SK-N-SH treated with all-trans-retinoic acid at 6 μM for 48 hours (cell line): ENCODE results near the gene ARAP3.

Experiments used
- ARNTL ChIP-seq: fragments of 450-650 bp; formaldehyde crosslinking; IDR thresholded peaks from 2 replicates; pipeline ENCODE4 v1.5.0; 2020; ENCODE audit warnings: low read depth, mild to moderate bottlenecking, moderate library complexity, borderline replicate concordance
- BACH2 ChIP-seq: fragments of 250-450 bp; sonication (Bioruptor Pico); IDR thresholded peaks from 2 replicates; pipeline ENCODE4 v1.9.0; 2021; ENCODE audit warnings: mild to moderate bottlenecking, borderline replicate concordance
- CSDC2 ChIP-seq: fragments of 250-450 bp; sonication (Bioruptor Pico); IDR thresholded peaks from 2 replicates; pipeline ENCODE4 v1.5.0; 2020; ENCODE audit warnings: mild to moderate bottlenecking, moderate library complexity
- ISL1 ChIP-seq: fragments of 250-450 bp; sonication (Bioruptor Pico); IDR thresholded peaks from 2 replicates; pipeline ENCODE4 v2.1.2; 2022; ENCODE audit warnings: mild to moderate bottlenecking, moderate library complexity
- OSR1 ChIP-seq: fragments of 250-450 bp; sonication (Bioruptor Pico); IDR thresholded peaks from 2 replicates; pipeline ENCODE4 v1.8.0; 2022; ENCODE audit warnings: moderate library complexity, mild to moderate bottlenecking, inconsistent platforms
- RARB ChIP-seq: fragments of 250-450 bp; sonication (Bioruptor Pico); IDR thresholded peaks from 2 replicates; pipeline ENCODE4 v1.8.0; 2021; ENCODE audit warnings: mild to moderate bottlenecking, moderate library complexity
- SNAI2 ChIP-seq: fragments of 250-450 bp; sonication (Bioruptor Pico); IDR thresholded peaks from 2 replicates; pipeline ENCODE4 v1.5.0; 2020; ENCODE audit warnings: mild to moderate bottlenecking, moderate library complexity
- ZFP3 ChIP-seq: fragments of 250-450 bp; sonication (Bioruptor Pico); IDR thresholded peaks from 2 replicates; pipeline ENCODE4 v1.5.0; 2020; ENCODE audit warnings: mild to moderate bottlenecking, moderate library complexity
- ZFP30 ChIP-seq: fragments of 450-650 bp; formaldehyde crosslinking; IDR thresholded peaks from 2 replicates; pipeline ENCODE4 v1.5.0; 2022; ENCODE audit warnings: mild to moderate bottlenecking, moderate library complexity
- ZNF70 ChIP-seq: fragments of 450-650 bp; formaldehyde crosslinking; IDR thresholded peaks from 2 replicates; pipeline ENCODE4 v1.5.0; 2020; ENCODE audit warnings: mild to moderate bottlenecking, moderate library complexity
- TF ChIP-seq, protein P1 (sequence below): fragments of 250-450 bp; sonication (Bioruptor Pico); IDR thresholded peaks from 2 replicates; pipeline ENCODE4 v1.8.0; 2020; ENCODE audit warnings: mild to moderate bottlenecking, moderate library complexity, borderline replicate concordance
- TF ChIP-seq, protein P2 (sequence below): fragments of 250-450 bp; sonication (Bioruptor Pico); IDR thresholded peaks from 2 replicates; pipeline ENCODE4 v1.5.1; 2020; ENCODE audit warnings: low read depth, mild to moderate bottlenecking, moderate library complexity
- TF ChIP-seq, protein P3 (sequence below): fragments of 250-450 bp; sonication (Bioruptor Pico); IDR thresholded peaks from 2 replicates; pipeline ENCODE4 v1.5.1; 2021; ENCODE audit warnings: mild to moderate bottlenecking, moderate library complexity

DNA sequence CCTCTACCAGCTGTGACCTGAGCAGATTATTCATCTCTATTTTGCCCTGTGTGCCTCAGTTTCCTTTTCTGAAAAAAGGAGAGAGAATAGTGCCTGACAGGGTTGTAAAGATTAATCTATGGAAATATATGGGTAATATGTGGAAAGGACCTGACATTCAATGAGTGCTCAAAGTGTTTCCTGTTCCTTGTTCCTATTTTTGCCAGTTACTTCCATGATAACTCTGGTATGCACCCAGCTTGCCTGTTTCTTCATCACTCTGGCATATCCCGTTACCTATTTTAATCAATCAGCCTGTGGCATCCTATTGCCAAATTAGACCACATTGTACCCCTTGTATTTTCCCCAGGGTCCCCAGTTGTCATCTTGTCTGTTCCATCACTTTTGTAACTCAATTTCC, 3.6 kb upstream of the ARAP3 start:
- TF ChIP-seq ARNTL (CRISPR knock-in tag): no peak
- TF ChIP-seq, protein P1, sequence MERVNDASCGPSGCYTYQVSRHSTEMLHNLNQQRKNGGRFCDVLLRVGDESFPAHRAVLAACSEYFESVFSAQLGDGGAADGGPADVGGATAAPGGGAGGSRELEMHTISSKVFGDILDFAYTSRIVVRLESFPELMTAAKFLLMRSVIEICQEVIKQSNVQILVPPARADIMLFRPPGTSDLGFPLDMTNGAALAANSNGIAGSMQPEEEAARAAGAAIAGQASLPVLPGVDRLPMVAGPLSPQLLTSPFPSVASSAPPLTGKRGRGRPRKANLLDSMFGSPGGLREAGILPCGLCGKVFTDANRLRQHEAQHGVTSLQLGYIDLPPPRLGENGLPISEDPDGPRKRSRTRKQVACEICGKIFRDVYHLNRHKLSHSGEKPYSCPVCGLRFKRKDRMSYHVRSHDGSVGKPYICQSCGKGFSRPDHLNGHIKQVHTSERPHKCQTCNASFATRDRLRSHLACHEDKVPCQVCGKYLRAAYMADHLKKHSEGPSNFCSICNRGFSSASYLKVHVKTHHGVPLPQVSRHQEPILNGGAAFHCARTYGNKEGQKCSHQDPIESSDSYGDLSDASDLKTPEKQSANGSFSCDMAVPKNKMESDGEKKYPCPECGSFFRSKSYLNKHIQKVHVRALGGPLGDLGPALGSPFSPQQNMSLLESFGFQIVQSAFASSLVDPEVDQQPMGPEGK (CRISPR knock-in tag): no peak
- no peak for TF ChIP-seq ZFP3 (CRISPR knock-in tag)
- TF ChIP-seq ISL1 (CRISPR knock-in tag): no peak
- no peak for TF ChIP-seq RARB (CRISPR knock-in tag)
- TF ChIP-seq, protein P2, sequence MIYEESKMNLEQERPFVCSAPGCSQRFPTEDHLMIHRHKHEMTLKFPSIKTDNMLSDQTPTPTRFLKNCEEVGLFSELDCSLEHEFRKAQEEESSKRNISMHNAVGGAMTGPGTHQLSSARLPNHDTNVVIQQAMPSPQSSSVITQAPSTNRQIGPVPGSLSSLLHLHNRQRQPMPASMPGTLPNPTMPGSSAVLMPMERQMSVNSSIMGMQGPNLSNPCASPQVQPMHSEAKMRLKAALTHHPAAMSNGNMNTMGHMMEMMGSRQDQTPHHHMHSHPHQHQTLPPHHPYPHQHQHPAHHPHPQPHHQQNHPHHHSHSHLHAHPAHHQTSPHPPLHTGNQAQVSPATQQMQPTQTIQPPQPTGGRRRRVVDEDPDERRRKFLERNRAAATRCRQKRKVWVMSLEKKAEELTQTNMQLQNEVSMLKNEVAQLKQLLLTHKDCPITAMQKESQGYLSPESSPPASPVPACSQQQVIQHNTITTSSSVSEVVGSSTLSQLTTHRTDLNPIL (CRISPR knock-in tag): no peak
- no peak for TF ChIP-seq ZFP30 (CRISPR knock-in tag)
- no peak for TF ChIP-seq ZNF70 (CRISPR knock-in tag)
- no peak for TF ChIP-seq BACH2 (CRISPR knock-in tag)
- TF ChIP-seq OSR1 (CRISPR knock-in tag): no peak
- no peak for TF ChIP-seq CSDC2 (CRISPR knock-in tag)
- TF ChIP-seq SNAI2 (CRISPR knock-in tag): no peak
- TF ChIP-seq, protein P3, sequence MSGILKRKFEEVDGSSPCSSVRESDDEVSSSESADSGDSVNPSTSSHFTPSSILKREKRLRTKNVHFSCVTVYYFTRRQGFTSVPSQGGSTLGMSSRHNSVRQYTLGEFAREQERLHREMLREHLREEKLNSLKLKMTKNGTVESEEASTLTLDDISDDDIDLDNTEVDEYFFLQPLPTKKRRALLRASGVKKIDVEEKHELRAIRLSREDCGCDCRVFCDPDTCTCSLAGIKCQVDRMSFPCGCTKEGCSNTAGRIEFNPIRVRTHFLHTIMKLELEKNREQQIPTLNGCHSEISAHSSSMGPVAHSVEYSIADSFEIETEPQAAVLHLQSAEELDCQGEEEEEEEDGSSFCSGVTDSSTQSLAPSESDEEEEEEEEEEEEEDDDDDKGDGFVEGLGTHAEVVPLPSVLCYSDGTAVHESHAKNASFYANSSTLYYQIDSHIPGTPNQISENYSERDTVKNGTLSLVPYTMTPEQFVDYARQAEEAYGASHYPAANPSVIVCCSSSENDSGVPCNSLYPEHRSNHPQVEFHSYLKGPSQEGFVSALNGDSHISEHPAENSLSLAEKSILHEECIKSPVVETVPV (CRISPR knock-in tag): no peak
